Midbrain (tissue), 1 donor: ENCODE measurements around the gene UBAC2.
"Not testable (repeated sequence)": the region's sequence is repeated elsewhere in the genome, so short reads cannot be mapped to it uniquely, and the experiment has no call there.

ENCODE experiments used
- DNase-seq: peaks from one replicate; lab custom pipeline; 2025; lab: John Stamatoyannopoulos, UW

UBAC2 gene

DNA sequence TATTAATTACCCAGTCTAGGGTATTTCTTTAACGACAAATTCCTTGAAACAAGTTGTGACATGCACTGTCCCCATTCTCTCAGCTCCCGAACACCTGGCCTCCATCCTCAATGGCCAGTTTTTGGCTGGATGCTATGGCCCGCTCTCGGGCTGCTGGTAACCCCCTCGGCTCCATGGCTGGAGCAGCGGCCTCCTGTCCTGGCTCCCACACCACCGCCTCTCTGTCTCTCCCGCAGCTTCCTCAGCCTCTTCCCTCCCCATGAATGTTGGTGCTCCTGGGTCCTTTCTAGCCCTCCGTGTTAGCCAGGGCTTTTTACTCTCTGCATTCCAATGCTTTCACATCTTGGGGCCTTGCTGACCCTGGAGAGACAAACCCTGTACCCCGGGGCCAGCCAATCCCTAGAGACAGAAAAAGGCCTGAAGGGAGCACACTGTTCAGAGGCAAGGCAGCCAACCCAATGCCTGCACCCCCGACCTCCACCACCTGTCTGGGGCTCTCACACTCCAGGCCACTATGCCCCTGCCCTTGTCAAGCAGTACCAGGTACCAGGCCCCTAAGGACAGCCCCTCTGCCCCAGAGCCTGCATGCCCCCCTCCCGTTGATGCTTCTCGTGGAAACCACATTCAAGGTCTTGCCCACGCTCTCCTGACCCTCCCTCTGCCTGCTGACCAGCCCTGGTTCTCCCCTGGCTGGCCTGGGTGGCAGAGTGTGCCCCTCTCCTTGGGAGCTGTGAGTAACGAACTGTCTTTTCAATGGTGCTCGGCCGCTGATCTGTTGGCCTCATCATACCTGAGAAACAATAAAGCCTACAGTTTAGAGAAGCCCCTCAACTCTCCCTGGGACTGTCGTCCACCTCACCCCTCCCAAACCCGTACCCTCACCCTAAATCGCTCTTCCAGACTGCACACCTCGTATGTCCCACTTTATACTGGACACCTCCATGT, 193.4 kb downstream of the UBAC2 start:
- DNase-seq = no peak

DNA sequence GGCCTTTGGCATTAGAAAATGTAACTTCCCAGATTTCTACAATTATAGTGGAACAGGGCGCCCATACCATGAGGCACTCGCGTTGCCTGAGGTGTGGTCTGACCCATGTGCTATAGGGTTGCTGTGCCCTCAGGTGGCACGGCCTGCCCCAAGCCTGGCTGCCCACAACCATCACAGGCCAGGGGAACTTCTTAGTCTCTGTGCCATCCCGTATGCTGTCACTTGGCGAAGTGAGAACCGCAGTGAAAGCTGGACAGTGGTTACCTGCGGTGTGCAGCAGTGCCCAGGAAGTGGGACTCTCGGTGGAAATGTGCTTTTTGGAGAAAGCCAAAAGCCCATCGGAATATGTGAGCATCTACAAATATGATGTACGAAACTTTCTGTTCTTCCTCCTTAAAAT, 194.8 kb downstream of the UBAC2 start:
- DNase-seq = no peak

DNA sequence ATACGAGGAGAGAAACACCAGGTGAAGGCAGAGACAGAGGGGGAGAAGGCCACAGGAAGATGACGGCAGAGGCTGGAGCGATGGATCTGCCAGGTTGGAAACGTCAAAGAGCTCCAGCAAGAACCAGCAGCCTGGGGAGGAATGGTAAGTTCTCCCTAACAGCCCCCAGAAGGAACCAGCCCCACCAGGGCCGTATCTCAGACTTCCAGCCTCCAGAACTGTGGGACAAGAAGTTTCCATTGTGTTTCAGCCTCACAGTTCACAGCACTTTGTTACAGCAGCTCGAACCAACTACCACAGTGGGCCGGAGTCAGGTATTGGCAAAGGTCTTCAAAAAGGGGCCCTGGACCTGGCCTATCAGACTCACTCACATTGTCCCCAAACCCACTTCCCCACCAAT, 195.8 kb downstream of the UBAC2 start:
- DNase-seq = no peak

DNA sequence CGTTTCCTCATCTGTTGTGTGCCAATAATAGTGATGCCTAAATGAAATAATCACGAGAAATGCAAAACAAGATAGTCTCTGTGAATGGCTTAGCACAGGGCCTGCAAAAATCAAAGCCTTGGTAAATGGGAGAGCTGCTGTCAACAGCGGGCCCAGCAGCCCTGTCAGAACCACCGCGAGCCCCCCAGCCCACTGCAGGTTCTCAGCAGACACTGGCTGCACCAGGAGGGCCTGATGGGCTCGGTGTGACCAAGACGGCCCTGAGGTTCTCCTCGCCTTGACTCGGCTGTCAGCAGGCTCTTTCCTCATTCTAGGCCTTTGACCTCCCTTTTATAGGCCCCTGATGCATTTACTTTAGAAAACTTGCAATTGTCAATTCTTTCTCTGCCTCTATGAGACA, 197.4 kb downstream of the UBAC2 start:
- DNase-seq = no peak

DNA sequence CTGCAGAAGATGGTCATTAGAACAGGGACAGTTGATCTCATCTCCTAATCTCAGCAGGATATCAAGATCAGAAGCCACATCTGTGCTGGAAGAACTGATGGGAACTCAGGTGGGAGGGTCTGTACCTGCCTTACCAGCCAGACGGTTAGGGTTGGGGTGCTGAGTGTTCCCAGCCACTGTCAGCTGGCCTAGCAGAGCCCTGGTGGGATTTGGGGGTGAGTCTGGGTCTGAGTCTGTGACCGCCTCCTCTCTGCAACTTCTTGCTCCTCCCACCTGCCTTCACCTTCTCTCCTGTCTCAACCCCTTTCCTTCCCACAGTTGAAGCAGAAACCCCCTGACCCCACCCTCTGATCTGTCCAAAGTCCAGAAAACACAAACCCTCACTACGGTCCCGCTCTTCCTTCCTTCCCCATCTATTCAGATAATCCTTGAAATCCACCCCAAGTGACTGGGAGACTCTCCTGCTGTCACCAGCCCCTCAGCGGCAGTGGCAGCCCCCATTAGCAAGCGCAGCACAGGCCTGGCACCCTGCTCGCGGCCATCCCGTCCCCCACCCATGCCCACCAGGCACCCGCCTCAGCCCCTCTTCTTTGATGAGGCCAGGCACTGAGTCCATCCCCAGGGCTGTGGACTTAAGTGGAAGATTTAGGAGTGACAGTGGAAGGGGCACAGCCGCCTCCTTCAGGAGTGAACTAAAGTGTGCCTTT, 198.4 kb downstream of the UBAC2 start:
- no peak for DNase-seq

DNA sequence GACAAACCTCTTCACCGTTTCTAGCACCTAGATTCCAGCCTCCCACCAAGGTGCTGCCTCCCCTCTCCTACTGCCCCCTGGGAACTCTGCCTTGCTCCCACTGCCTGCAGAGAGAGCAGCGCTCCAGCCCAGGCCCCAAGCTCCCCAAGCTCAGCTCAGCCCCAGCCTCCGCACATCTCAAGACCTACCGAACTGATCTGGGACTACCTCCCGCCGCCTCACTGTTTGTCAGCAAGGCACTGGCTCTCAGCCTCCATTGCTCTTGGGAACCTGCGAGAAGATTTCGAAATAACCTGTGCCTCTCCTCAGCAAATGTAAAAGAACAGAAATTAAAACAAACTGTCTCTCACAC, 198.9 kb downstream of the UBAC2 start:
- no peak for DNase-seq

DNA sequence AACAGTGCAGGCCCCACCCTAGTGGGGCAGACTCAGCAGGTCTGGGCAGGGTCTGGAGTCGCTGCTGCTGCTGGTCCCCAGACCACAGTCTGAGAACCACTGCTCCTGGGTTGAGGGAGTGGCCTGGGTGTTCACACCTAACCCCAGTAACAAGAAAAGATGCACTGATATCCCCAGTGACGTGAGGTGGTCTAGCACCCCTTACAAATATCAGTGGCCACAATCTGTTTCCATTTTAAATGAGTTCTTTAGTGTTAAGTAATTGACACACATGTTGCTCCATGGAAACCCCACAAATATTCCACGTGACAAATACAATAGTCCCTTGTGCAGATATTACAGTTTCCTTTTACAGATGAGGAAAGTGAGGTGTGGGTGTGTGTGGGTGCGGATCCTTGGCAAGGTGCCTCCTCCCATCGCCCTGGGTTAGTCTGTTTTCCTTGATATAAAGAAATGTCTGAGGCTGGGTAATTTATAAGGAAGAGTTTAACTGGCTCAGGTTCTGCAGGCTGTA, 202.9 kb downstream of the UBAC2 start:
- DNase-seq = no peak

DNA sequence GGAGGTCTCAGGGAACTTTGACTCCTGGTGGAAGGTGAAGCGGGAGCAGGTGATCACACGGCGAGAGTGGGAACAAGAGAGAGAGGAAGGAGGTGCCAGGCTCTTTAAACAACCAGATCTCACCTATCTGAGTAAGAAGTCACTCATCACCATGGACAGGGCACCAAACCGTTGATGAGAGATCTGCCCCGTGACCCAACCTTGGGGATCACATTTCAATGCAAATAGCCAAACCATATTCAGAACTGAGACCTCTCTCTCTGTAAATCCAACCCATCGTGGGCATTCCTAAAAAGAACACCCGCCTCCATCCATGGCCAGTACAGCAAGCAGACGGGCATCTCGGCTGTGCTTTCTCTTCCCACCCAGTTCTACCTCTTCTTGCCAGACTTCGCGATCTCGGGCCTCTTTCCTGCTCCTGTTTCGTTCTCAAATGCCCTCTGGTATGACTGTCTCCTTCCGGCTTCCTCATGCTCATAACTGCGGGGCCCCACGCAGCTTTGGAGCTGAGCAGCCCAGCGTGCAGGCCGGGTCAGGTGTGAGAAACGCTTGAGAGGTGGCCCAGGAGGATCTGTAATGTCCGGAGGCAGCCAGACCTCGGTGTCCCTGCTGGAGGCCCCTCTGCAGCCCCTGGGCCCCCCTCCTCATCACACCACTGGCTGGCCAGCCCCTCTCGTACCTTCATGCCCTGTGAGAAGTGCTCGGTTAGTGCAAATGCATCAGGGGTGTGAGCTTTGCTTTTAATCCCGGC, 203.5 kb downstream of the UBAC2 start:
- DNase-seq = no peak

DNA sequence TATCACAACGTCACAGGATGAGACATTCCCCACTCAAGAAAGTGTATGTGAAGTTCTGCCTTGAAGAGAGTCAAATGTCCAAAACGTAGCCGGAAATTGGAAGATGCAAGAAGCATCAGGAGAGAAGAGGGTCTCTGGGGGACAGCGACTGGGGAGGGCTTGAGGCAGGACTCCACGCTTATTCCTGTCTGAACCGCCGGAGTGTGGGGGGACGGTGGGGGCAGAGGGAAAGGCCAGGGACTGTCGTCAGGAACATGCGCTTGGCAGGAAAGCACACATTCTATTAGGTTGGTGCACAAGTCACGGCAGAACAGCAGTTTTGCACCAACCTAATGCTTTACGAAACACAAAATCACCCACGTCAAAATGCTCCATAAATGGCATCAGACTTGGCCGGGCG, 205.3 kb downstream of the UBAC2 start:
- no peak for DNase-seq

DNA sequence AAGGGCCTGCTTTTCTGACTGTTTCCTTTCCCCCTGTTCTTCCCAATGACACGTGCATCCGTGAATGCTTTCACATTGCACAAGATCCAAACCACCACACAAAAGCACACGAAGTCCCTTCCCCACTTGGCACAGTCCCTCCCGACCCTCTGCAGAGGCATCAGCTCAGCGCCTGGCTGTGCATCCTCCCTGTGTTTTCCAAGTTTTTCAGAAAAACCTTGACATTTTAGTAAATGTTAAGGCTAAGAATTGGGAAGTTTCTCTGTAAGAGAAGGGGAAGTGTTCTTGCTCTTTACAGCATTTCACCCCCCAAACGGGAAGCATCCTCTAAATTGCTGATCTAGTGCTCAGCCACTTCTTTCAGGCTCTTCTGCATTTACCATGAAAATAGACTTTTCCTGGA, 206.1 kb downstream of the UBAC2 start:
- DNase-seq = peak; percentile 46

DNA sequence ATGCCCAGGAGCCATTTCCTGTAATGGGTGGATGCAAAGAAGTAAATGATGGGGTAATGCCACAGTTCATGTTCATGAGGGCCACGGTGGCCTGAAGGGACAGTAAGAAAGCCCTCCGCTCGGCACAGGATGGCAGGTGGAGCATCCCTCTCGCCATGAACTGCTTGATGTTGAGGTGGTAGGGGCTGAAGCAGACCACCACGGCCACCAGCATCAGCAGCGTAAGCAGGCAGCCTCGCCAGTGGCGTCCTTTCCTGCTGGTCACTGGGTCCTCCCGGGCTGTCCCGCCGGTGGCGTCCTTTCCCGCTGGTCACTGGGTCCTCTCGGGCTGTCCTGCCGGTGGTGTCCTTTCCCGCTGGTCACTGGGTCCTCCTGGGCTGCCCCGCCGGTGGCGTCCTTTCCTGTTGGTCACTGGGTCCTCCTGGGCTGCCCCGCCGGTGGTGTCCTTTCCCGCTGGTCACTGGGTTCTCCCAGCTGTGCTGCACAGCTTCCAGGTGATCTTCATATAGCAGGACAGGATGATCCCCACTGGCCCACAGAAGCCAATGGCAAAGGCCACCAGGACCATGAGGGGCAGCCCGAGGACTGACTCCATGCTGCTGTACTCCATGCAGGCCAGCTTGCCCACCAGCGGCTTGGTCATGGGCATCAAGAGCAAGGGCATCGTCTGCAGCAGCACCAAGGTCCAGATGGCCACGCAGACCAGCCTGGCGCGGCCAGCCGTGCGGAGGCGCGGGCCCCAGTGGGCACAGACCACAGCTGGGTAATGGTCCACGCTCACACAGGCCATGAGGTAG, 207.4 kb downstream of the UBAC2 start:
- DNase-seq = no peak

DNA sequence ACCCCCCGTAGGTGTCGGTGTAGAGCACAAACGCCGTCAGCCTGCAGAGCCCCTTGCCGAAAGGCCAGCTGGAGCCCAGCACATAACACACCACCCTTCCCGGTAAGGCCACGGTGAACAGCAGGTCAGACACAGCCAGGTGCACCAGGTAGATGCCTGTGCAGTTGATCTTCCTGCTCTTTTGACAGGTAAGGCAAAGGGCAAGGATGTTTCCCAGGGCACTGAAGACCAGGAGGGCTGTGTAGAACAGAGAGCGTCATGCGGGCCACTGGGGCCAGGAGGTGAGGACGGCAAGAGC, 208.0 kb downstream of the UBAC2 start:
- DNase-seq = no peak

DNA sequence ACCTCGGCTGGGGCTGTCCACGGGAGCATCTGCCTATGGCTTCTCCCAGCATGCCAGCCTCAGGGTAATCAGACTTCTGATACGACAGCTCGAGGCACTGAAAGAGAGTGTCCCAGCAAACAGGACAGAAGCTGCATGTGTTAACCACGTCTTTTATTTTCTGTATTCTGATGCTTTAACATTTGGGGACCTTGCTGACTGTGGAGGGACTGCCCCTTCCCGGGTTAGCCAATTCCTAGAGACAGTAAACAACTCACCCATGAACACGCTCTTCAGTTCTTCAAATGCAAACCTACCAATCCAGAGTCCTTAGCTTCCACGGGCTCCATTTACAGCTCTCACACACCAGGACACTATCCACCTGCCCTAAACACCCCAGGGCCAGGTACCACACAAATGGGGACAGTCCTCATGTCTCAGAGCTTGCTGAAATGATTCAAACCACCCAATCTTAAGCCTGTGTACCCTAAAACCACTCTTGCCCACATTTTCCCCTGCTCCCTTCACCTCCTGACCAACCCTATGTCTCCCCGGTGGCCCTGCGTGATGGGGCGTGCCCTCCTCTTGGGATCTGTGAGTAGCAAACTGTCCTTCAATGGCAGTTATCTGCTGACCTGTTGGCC, 208.9 kb downstream of the UBAC2 start:
- DNase-seq = not testable (repeated sequence)

DNA sequence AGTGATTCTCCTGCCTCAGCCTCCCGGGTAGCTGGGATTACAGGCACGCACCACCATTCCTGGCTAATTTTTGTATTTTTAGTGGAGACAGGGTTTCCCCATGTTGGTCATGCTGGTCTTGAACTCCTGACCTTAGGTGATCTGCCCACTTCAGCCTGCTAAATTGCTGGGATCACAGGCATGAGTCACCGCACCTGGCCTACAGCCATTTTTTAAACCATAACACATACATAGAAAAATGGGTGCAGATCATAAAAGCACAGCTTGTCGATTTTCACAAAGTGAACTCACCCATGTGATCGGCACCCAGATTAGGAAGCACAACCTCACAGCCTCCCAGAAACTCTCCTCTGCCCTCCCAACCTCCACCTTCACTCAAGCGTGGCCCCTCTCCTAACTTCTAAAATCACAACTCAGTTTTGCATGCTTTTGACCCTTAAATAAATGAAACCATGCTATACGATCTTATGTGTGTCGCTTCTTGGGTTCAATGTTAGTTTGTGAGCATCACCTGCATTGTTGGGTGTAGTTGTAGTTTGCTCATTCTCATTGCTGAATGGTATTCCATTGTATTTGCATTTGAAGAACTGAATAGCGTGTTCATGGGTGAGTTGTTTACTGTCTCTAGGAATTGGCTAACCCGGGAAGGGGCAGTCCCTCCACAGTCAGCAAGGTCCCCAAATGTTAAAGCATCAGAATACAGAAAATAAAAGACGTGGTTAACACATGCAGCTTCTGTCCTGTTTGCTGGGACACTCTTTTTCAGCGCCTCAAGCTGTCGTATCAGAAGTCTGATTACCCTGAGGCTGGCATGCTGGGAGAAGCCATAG, 210.2 kb downstream of the UBAC2 start:
- not testable (repeated sequence) for DNase-seq

DNA sequence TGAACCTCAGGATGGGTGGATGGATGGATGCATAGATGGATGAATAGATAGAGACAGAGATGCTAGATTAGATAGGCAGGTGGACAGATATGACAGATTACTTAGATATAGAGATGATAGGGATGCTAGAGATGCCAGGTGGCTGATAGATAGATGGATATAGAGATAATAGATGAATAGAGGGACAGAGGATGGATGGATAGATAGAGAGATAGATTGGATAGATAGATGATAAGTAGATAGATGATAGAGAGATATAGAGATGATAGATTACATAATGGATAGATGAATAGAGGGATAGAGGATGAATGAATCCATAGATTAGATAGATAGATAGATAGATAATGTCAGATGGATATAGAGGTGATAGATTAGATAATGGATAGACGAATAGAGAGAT, 212.2 kb downstream of the UBAC2 start:
- DNase-seq = no peak

DNA sequence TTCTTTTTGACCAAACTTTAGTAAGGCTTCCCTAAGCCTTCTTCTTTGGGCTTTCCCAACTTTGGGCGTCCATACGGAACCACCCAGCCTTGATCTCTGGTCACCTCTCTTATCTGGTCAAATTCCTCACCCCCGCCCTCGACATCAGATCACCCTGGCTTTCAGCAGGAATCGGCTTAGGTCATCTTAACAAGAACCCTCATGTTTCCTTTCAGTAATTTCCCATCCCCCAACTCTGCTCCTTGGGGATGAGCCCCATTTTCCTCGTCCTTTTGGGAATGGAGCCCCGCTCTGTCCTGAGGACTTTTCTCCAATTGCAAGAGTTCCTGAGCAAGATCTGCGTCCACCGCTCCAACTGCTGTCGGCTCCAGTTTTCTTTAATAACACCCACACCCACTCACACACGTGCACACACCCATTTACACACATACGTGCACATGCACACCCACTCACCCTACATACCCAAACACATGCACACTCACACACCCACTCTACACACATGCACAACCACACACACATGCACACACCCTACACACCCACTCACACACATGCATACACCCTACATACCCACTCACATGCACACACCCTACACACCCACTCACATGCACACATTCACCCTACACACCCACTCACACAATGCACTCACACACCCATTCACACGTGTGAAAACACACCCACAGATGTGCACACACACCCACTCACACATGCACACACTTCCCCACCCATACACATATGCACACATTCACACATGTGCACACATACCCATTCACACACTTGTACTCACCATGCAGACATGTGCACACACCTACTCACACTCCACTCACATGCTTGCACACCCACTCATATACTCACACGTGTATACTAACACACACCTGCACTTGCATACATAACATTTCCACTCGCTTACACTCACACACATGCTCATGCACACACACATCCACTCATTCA, 213.7 kb downstream of the UBAC2 start:
- DNase-seq = no peak

DNA sequence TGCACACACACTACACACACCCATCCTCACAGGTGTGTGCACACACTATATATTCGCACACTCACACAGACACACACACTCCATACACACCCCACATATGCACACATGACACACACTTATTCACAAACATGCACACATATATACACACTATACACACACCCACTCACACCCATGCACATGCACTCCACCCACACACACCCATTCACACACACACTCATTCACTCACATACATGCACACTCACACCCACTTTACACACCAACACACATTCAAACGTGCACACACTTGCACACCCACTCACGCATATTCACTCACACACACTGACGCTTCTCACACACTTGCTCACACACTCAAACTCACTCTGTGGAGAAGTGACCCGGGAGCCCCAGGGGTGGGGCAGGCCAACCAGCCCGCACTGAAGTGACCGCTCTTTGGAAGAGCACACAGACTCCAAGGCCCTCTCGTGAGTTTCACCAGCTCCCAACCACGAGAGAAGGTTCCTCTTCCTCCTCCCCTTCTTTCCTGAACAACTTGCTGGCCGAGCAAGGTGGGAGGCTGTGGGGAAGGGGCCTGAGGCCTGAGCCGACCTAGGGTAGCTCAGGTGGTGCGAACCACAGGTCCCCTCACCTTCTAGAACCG, 214.5 kb downstream of the UBAC2 start:
- DNase-seq = no peak

DNA sequence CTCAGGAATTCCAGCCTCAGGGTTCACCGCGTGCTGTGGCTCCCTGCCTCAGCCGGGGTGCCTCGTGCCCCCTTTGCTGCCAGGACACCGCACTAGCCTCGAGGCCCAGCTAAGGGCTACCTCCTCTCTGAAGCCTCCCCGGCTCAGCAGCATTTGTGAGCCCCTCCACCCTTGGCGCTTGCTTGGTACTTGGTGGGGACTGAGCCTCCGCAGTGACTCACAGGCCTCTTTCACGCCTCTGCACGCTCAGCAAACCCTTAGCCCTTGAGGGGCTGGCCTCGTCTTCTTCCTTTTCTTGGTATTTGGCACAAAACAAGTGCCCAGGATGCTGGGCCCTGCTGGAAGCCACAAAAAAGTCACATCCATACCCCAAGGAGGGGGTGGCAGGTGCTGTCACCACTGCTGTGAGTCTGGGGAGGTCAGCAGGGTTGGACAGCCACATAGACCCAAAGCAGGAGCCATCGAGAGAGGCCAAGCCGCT, 215.2 kb downstream of the UBAC2 start:
- DNase-seq = no peak
